GM21825 (cell line): Measurements from ENCODE around the gene DEFB121.
"Not testable (repeated sequence)": the region's sequence is repeated elsewhere in the genome, so short reads cannot be mapped to it uniquely, and the experiment has no call there.

ENCODE experiments used
- ATAC-seq: cut with Tn5 transposase; IDR thresholded peaks from one replicate; pipeline ENCODE4 v1.9.1; 2021; ENCODE audit warnings: mild to moderate bottlenecking, moderate library complexity; ENCODE audit not compliant: unreplicated experiment

The DEFB121 gene

GRCh38 chr20:31364272-31364671, 41.7 kb downstream of the DEFB121 start:
- not testable (repeated sequence) for ATAC-seq

- ATAC-seq: no peak
Measured at GRCh38 chr20:31363295-31363694, 42.7 kb downstream of the DEFB121 start.

- ATAC-seq: no peak
Measured at GRCh38 chr20:31355981-31356380, 50.0 kb downstream of the DEFB121 start.
